Stimulated activated CD8-positive, alpha-beta memory T cell treated with anti-CD3 and anti-CD28 coated beads, Interleukin-4, amount 100 ng/mL, for 48 hours (primary cell): ENCODE data around the gene TRPC5OS.

Experiments
- DNase-seq: peaks from one replicate; pipeline ENCODE4 v3.0.0-alpha.2; 2020

TRPC5OS gene

GRCh38 chrX:111914398-111915090 lies 38.6 kb downstream of the TRPC5OS start:
- DNase-seq, result no peak

- no peak for DNase-seq
Measured at GRCh38 chrX:111917591-111917990, 41.6 kb downstream of the TRPC5OS start.

- DNase-seq, result no peak
Measured at GRCh38 chrX:111928456-111928855, 52.5 kb downstream of the TRPC5OS start.
